Endothelial cell of umbilical vein (primary cell): ENCODE results near the gene MED8. TPM values are rescaled to one million over a fixed set of nuclear protein-coding genes. Genes with fewer than 3 reads are reported as not detected.

Source experiments
- BruUV-seq: library from RNA; stranded (reverse); fragments of 400-500 nt; replicated peaks from 2 replicates; lab custom pipeline; 2021; lab: Mats Ljungman, UMichigan
- CTCF ChIA-PET: fragments of 300-600, 350-600 bp; sonication (Branson Sonifier 250); formaldehyde crosslinking; loops from one replicate; lab custom pipeline; 2021; ENCODE audit warnings: antibody characterized with exemption, inconsistent platforms; lab: Charles Lee
- POLR2A ChIA-PET: fragments of 300-600, 350-600 bp; sonication (Branson Sonifier 250); formaldehyde crosslinking; loops from one replicate; lab custom pipeline; 2021; ENCODE audit warnings: antibody characterized with exemption, inconsistent platforms; lab: Charles Lee
- DNase-seq: peaks from one replicate; pipeline ENCODE4 v3.0.0-alpha.2; 2011; ENCODE audit warnings: low read depth, low spot score
- FAIRE-seq: peaks from 2 replicates; lab custom pipeline; 2011; peaks lifted over from hg19 to GRCh38; lab: Jason Lieb, UNC
- H2AFZ ChIP-seq: 2 replicates; pipeline ENCODE4 v1.6.0; 2012; ENCODE audit warnings: low read depth, low read length, control low read depth, inconsistent platforms
- H3K27ac ChIP-seq: 2 replicates; pipeline ENCODE4 v1.5.1; 2011; ENCODE audit warnings: low read depth, mild to moderate bottlenecking, control low read depth, low read length, moderate library complexity; ENCODE audit not compliant: insufficient read depth
- H3K27me3 ChIP-seq, 2 experiments: 2 replicates each; pipeline versions ENCODE4 v1.6.0 to v1.6.1; 2011; ENCODE audit warnings: low read length in 2 of 2, mixed read lengths in 1 of 2; ENCODE audit not compliant: control insufficient read depth in 2 of 2, insufficient read depth in 2 of 2
- H3K36me3 ChIP-seq, 2 experiments: 2 replicates in 1 of 2; 3 replicates in 1 of 2; pipeline ENCODE4 v1.5.1; 2011; ENCODE audit warnings: low read length in 2 of 2, mild to moderate bottlenecking in 1 of 2, moderate library complexity in 1 of 2; ENCODE audit not compliant: control insufficient read depth in 2 of 2, insufficient read depth in 2 of 2; ENCODE audit errors: extremely low read depth in 1 of 2
- H3K4me1 ChIP-seq: 3 replicates; pipeline ENCODE4 v1.5.1; 2011; ENCODE audit warnings: mild to moderate bottlenecking, low read length; ENCODE audit not compliant: control insufficient read depth, insufficient read depth; ENCODE audit errors: extremely low read depth
- H3K4me2 ChIP-seq: 2 replicates; pipeline ENCODE4 v1.6.1; 2011; ENCODE audit warnings: low read length, control low read depth, mixed read lengths; ENCODE audit not compliant: insufficient read depth
- H3K4me3 ChIP-seq, 3 experiments: fragments of 200-600 bp in 1 of 3; sonication (generic), shearing (Covaris generic) in 1 of 3; replicated peaks in 1 of 3; 2 replicates each; pipeline ENCODE4 v1.5.1; 2011 to 2016; ENCODE audit warnings: control low read depth in 3 of 3, low read length in 3 of 3, mild to moderate bottlenecking in 2 of 3, inconsistent platforms in 1 of 3, low read depth in 1 of 3, moderate library complexity in 1 of 3; ENCODE audit not compliant: insufficient read depth in 1 of 3
- H3K79me2 ChIP-seq: 2 replicates; pipeline ENCODE4 v1.6.0; 2012; ENCODE audit warnings: low read length, inconsistent platforms; ENCODE audit not compliant: control insufficient read depth, insufficient read depth
- H3K9ac ChIP-seq: replicated peaks from 2 replicates; pipeline ENCODE3; 2011; ENCODE audit warnings: low read length, control low read depth; ENCODE audit not compliant: insufficient read depth; ENCODE audit errors: extremely low read depth
- H3K9me1 ChIP-seq: replicated peaks from 3 replicates; pipeline ENCODE4 v1.6.0; 2011; ENCODE audit warnings: mild to moderate bottlenecking, low read length; ENCODE audit not compliant: control insufficient read depth, insufficient read depth; ENCODE audit errors: extremely low read depth
- H3K9me3 ChIP-seq: replicated peaks from 2 replicates; pipeline ENCODE4 v1.5.1; 2012; ENCODE audit warnings: low read length, inconsistent platforms; ENCODE audit not compliant: control insufficient read depth, insufficient read depth
- H4K20me1 ChIP-seq: replicated peaks from 2 replicates; pipeline ENCODE3; 2011; ENCODE audit warnings: mild to moderate bottlenecking, low read length; ENCODE audit not compliant: control insufficient read depth, insufficient read depth; ENCODE audit errors: extremely low read depth
- EZH2 ChIP-seq: IDR thresholded peaks from 2 replicates; pipeline ENCODE4 v1.6.1; 2012; ENCODE audit warnings: borderline replicate concordance, low read depth, mild to moderate bottlenecking, moderate library complexity, low read length, inconsistent platforms; ENCODE audit not compliant: severe bottlenecking
- FOS ChIP-seq: IDR thresholded peaks from 2 replicates; pipeline ENCODE4 v1.6.1; 2011; ENCODE audit warnings: mild to moderate bottlenecking, low read length, moderate library complexity, borderline replicate concordance; ENCODE audit not compliant: insufficient read depth
- GATA2 ChIP-seq: IDR thresholded peaks from 2 replicates; pipeline ENCODE4 v1.7.0; 2011; ENCODE audit warnings: low read depth, mild to moderate bottlenecking, moderate library complexity, mixed read lengths, low read length; ENCODE audit not compliant: insufficient read length, insufficient read depth
- JUN ChIP-seq: IDR thresholded peaks from 2 replicates; pipeline ENCODE4 v1.6.1; 2011; ENCODE audit warnings: borderline replicate concordance, low read depth; ENCODE audit not compliant: insufficient read length, insufficient read depth
- MYC ChIP-seq: IDR thresholded peaks from one replicate; pipeline ENCODE4 v1.6.1; 2011; ENCODE audit warnings: mild to moderate bottlenecking, low read depth, low read length
- POLR2A ChIP-seq: IDR thresholded peaks from 2 replicates; pipeline ENCODE4 v1.6.1; 2012; ENCODE audit warnings: low read depth, mild to moderate bottlenecking, control low read depth, low read length
- POLR2AphosphoS5 ChIP-seq: IDR thresholded peaks from 2 replicates; pipeline ENCODE4 v1.6.1; 2012; ENCODE audit warnings: low read depth, mild to moderate bottlenecking, control low read depth, low read length, moderate library complexity; ENCODE audit not compliant: insufficient read depth
- dilution Hi-C: fragments of 300-500 bp; cut with MboI; formaldehyde crosslinking; loops from one replicate; pipeline ENCODE4 v1.15.0; 2019; ENCODE audit warnings: low sequenced_read_pairs; ENCODE audit not compliant: extremely low pct_ligation_motif_present
- intact Hi-C: fragments of 100-400 bp; cut with micrococcal nuclease; formaldehyde crosslinking; loops from one replicate; pipeline ENCODE4 v1.10.0; 2022
- polyA plus RNA-seq, 4 experiments: library from polyadenylated mRNA; depleted of rRNA in 3 of 4; stranded (reverse) in 3 of 4; unstranded in 1 of 4; fragments of >200 nt; gene quantifications; 2 replicates each; pipeline versions ENCODE4 v1.2.1 to v1.2.3, GENCODE V29; 2011 to 2012; ENCODE audit warnings: missing spikeins in 1 of 4
- total RNA-seq: library from RNA; stranded (reverse); gene quantifications from 2 replicates; pipeline ENCODE4 v1.2.3, GENCODE V29; 2021
- TF ChIP-seq, protein P1 (sequence below), 2 donors: IDR thresholded peaks; 1 replicate in 1 of 2; 2 replicates in 1 of 2; pipeline ENCODE4 v1.5.1; 2011; ENCODE audit warnings: low read length in 2 of 2, mild to moderate bottlenecking in 2 of 2, moderate library complexity in 2 of 2, control low read depth in 1 of 2, inconsistent platforms in 1 of 2, low read depth in 1 of 2; ENCODE audit not compliant: insufficient read depth in 1 of 2; ENCODE audit errors: extremely low read depth in 1 of 2
- TF ChIP-seq, protein P2 (sequence below): IDR thresholded peaks from 2 replicates; pipeline ENCODE4 v1.6.1; 2011; ENCODE audit not compliant: insufficient read depth, insufficient read length

Gene MED8
- total and polyA plus RNA-seq, 2 donors (not counting 3 experiments of a cell fraction or from before 2014, with no cell fraction given), result 19.6 to 45.6 TPM

DNA sequence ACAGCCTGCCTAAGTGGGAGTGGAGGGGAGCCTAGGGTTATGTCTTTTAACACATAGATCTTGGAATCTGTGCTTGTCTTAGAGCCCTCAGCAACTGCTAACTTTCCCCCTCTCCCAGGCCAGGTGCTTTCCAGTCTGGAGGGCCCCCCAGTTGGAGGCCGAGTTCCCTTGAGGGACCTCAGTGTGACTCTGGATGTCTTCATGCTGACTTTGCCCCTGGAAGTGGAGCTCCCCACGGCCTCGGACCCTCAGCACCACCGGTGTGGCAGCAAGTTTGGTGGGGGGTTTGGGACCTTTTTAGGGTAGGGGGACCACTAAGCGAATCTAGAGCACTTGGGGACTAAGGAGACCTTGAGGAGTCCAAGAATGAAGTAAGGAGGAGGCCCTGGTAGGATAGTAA is 41.2 kb upstream of the MED8 start:
- Histone ChIP-seq H3K79me2 (no peaks in the 10 kb centered on the region), H3K4me2 (no peak overlapping the region), H3K9me1 (no peaks in the 10 kb centered on the region), H3K4me3 (no peak overlapping the region), H3K36me3 (peaks cover 7 to 76% of the 10 kb centered on the region in 2 experiments), H3K4me1 (no peaks in the 10 kb centered on the region), H3K27ac (no peak overlapping the region), H2AFZ (no peak overlapping the region), H4K20me1 (no peaks in the 10 kb centered on the region), H3K9me3 (no peaks in the 10 kb centered on the region), H3K9ac (no peak overlapping the region), H3K27me3 (no peaks in the 10 kb centered on the region)
- no peak for FAIRE-seq
- ChIA-PET CTCF (no interaction called here), POLR2A (no interaction called here)
- intact Hi-C loops (no loop called here), dilution Hi-C loops (no loop called here)
- no peak for DNase-seq
- BruUV-seq, result no TSS peak
- no peak for TF ChIP-seq MYC
- TF ChIP-seq GATA2, result no peak
- no peak for TF ChIP-seq POLR2A
- TF ChIP-seq JUN, result no peak

DNA sequence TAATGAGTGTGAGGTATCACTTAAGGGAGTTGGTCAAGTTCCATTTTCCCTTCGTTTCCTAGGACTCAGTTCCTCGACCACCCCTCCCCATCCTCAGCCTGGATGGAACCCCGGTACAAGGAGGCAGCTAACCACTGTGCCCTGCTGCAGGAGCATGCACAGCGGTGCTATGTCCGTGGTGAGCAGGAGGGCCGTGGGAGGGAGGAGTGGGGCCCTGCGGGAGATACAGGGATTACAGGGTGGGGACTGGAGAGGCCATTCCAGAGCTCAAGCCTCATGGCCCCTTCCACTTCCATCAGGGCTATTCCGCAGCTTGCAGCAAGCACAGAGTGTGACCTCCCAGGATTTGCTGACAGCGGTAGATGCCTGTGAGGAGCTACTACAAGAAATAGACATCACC is 38.3 kb upstream of the MED8 start:
- Histone ChIP-seq H3K4me2 (no peak overlapping the region), H3K79me2 (no peaks in the 10 kb centered on the region), H3K9ac (no peak overlapping the region), H4K20me1 (no peaks in the 10 kb centered on the region), H3K9me1 (no peaks in the 10 kb centered on the region), H3K27me3 (no peaks in the 10 kb centered on the region), H3K4me3 (no peak overlapping the region), H3K36me3 (peaks cover 10 to 80% of the 10 kb centered on the region in 2 experiments), H2AFZ (no peak overlapping the region), H3K9me3 (no peaks in the 10 kb centered on the region), H3K4me1 (no peaks in the 10 kb centered on the region), H3K27ac (no peak overlapping the region)
- POLR2A ChIA-PET, result interaction anchor here (0.7 kb wide), 1 partner anchor 196 kb away, joined by 8 read pairs; no protein-coding TSS in a partner anchor
- CTCF ChIA-PET, result interaction anchor here (2.4 kb wide), 1 partner anchor 13 kb away, joined by 9 read pairs; no protein-coding TSS in a partner anchor
- intact Hi-C loops (no loop called here), dilution Hi-C loops (no loop called here)
- no peak for DNase-seq
- TF ChIP-seq POLR2A (no peak), MYC (no peak), POLR2AphosphoS5 (no peak), FOS (no peak), JUN (no peak), EZH2 (no peak), GATA2 (no peak)
- TF ChIP-seq, protein P1, sequence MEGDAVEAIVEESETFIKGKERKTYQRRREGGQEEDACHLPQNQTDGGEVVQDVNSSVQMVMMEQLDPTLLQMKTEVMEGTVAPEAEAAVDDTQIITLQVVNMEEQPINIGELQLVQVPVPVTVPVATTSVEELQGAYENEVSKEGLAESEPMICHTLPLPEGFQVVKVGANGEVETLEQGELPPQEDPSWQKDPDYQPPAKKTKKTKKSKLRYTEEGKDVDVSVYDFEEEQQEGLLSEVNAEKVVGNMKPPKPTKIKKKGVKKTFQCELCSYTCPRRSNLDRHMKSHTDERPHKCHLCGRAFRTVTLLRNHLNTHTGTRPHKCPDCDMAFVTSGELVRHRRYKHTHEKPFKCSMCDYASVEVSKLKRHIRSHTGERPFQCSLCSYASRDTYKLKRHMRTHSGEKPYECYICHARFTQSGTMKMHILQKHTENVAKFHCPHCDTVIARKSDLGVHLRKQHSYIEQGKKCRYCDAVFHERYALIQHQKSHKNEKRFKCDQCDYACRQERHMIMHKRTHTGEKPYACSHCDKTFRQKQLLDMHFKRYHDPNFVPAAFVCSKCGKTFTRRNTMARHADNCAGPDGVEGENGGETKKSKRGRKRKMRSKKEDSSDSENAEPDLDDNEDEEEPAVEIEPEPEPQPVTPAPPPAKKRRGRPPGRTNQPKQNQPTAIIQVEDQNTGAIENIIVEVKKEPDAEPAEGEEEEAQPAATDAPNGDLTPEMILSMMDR (IDR thresholded peaks at IDR 0.05; ENCODE audit: extremely low read depth in 1 of 2, insufficient read depth in 1 of 2, low read depth in 1 of 2, low read length in 2 of 2), result no peak
- TF ChIP-seq, protein P2, sequence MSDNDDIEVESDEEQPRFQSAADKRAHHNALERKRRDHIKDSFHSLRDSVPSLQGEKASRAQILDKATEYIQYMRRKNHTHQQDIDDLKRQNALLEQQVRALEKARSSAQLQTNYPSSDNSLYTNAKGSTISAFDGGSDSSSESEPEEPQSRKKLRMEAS, result no peak
- no peak for FAIRE-seq
- no TSS peak for BruUV-seq
